H1 (cell line): ENCODE measurements around the gene ME1. TPM values are rescaled to one million over a fixed set of nuclear protein-coding genes. Genes with fewer than 3 reads are reported as not detected.

Experiments
- CTCF ChIA-PET: fragments of 300-600 bp; sonication (Branson Sonifier 250); formaldehyde crosslinking; loops from one replicate; lab custom pipeline; 2021; ENCODE audit not compliant: partially characterized antibody; lab: Charles Lee
- POLR2A ChIA-PET: fragments of 300-600 bp; sonication (Branson Sonifier 250); formaldehyde crosslinking; loops from one replicate; lab custom pipeline; 2021; ENCODE audit warnings: inconsistent platforms; ENCODE audit not compliant: partially characterized antibody; lab: Charles Lee
- DNase-seq, 2 experiments: peaks; one replicate each; pipeline versions ENCODE4 v3.0.0 to v3.0.0-alpha.2; 2010 to 2022; ENCODE audit warnings: low spot score in 2 of 2, low read depth in 1 of 2, mixed read lengths in 1 of 2
- FAIRE-seq: peaks from 2 replicates; lab custom pipeline; 2011; peaks lifted over from hg19 to GRCh38; lab: Jason Lieb, UNC
- H2AFZ ChIP-seq: 2 replicates; pipeline ENCODE4 v1.8.1; 2012; ENCODE audit warnings: low read length, inconsistent platforms
- H2AK5ac ChIP-seq: 2 replicates; pipeline ENCODE4 v1.6.1; 2013; ENCODE audit warnings: low read depth, low read length
- H2BK120ac ChIP-seq: replicated peaks from 2 replicates; pipeline ENCODE3; 2013; ENCODE audit warnings: low read depth, low read length, inconsistent platforms
- H2BK12ac ChIP-seq: 2 replicates; pipeline ENCODE4 v1.6.1; 2013; ENCODE audit warnings: low read depth, low read length
- H2BK15ac ChIP-seq: 2 replicates; pipeline ENCODE4 v1.6.1; 2013; ENCODE audit warnings: low read length
- H2BK20ac ChIP-seq: 2 replicates; pipeline ENCODE4 v1.6.1; 2013; ENCODE audit warnings: low read length
- H2BK5ac ChIP-seq: 2 replicates; pipeline ENCODE4 v1.6.1; 2013; ENCODE audit warnings: low read depth, low read length
- H3K14ac ChIP-seq: 2 replicates; pipeline ENCODE4 v1.6.1; 2013; ENCODE audit warnings: inconsistent platforms; ENCODE audit not compliant: insufficient read length
- H3K18ac ChIP-seq: 2 replicates; pipeline ENCODE4 v1.6.1; 2013; ENCODE audit warnings: low read length; ENCODE audit errors: extremely low read depth
- H3K23ac ChIP-seq: 2 replicates; pipeline ENCODE4 v1.6.1; 2013; ENCODE audit warnings: inconsistent platforms; ENCODE audit not compliant: insufficient read length
- H3K23me2 ChIP-seq: 2 replicates; pipeline ENCODE4 v1.6.1; 2013; ENCODE audit warnings: low read depth, low read length
- H3K27ac ChIP-seq: 2 replicates; pipeline ENCODE4 v1.6.1; 2011; ENCODE audit warnings: low read depth, low read length, inconsistent platforms
- H3K27me3 ChIP-seq, 4 experiments: replicated peaks in 1 of 4; 1 replicate in 1 of 4; 2 replicates in 3 of 4; pipeline versions ENCODE4 v1.6.1 to v1.8.1; 2011 to 2013; ENCODE audit warnings: low read length in 3 of 4, mild to moderate bottlenecking in 3 of 4, inconsistent platforms in 2 of 4, mixed read lengths in 2 of 4, moderate library complexity in 1 of 4; ENCODE audit not compliant: control insufficient read depth in 3 of 4, insufficient read depth in 3 of 4; ENCODE audit errors: extremely low read depth in 1 of 4
- H3K36me3 ChIP-seq, 4 experiments: 2 replicates each; pipeline versions ENCODE4 v1.6.1 to v1.8.1; 2011 to 2013; ENCODE audit warnings: mild to moderate bottlenecking in 4 of 4, low read length in 3 of 4, moderate library complexity in 2 of 4, control low read depth in 1 of 4, inconsistent platforms in 1 of 4; ENCODE audit not compliant: insufficient read depth in 4 of 4, control insufficient read depth in 2 of 4
- H3K4ac ChIP-seq: replicated peaks from 2 replicates; pipeline ENCODE3; 2013; ENCODE audit warnings: low read length, low read depth, mixed read lengths, inconsistent platforms; ENCODE audit not compliant: insufficient read length
- H3K4me1 ChIP-seq, 4 experiments: replicated peaks in 1 of 4; 1 replicate in 1 of 4; 2 replicates in 3 of 4; pipeline versions ENCODE4 v1.6.1 to v1.8.1; 2011 to 2013; ENCODE audit warnings: low read length in 3 of 4, inconsistent platforms in 2 of 4, mixed read lengths in 1 of 4; ENCODE audit not compliant: insufficient read depth in 4 of 4, control insufficient read depth in 3 of 4
- H3K4me2 ChIP-seq, 2 experiments: 2 replicates each; pipeline versions ENCODE4 v1.6.1 to v1.8.1; 2011 to 2013; ENCODE audit warnings: low read depth in 2 of 2, low read length in 2 of 2, control low read depth in 1 of 2, inconsistent platforms in 1 of 2, mild to moderate bottlenecking in 1 of 2; ENCODE audit not compliant: insufficient read depth in 1 of 2
- H3K4me3 ChIP-seq, 4 experiments: fragments of 200-600, 300-600 bp in 1 of 4; sonication (generic), shearing (Covaris generic), sonication (Bioruptor Twin) in 1 of 4; 2 replicates each; pipeline versions ENCODE4 v1.5.1 to v1.8.1; 2011 to 2016; ENCODE audit warnings: low read length in 4 of 4, low read depth in 3 of 4, control low read depth in 2 of 4, inconsistent platforms in 2 of 4, mild to moderate bottlenecking in 2 of 4, mixed read lengths in 1 of 4, moderate library complexity in 1 of 4; ENCODE audit not compliant: insufficient read depth in 2 of 4; ENCODE audit errors: extremely low read depth in 1 of 4
- H3K56ac ChIP-seq: replicated peaks from 2 replicates; pipeline ENCODE3; 2013; ENCODE audit warnings: low read depth, mild to moderate bottlenecking, mixed read lengths, low read length, inconsistent platforms; ENCODE audit not compliant: insufficient read length
- H3K79me1 ChIP-seq: 2 replicates; pipeline ENCODE4 v1.6.1; 2013; ENCODE audit warnings: low read depth, low read length, control low read depth
- H3K79me2 ChIP-seq, 2 experiments: 2 replicates each; pipeline versions ENCODE4 v1.6.1 to v1.8.1; 2012 to 2013; ENCODE audit warnings: low read length in 2 of 2, mild to moderate bottlenecking in 2 of 2, inconsistent platforms in 1 of 2; ENCODE audit not compliant: insufficient read depth in 2 of 2, control insufficient read depth in 1 of 2
- H3K9ac ChIP-seq, 4 experiments: replicated peaks in 1 of 4; 1 replicate in 1 of 4; 2 replicates in 3 of 4; pipeline versions ENCODE4 v1.6.1 to v1.8.1; 2011 to 2013; ENCODE audit warnings: low read depth in 3 of 4, low read length in 3 of 4, control low read depth in 2 of 4, mild to moderate bottlenecking in 2 of 4, moderate library complexity in 2 of 4, inconsistent platforms in 1 of 4; ENCODE audit errors: extremely low read depth in 1 of 4
- H3K9me3 ChIP-seq, 2 experiments: 2 replicates each; pipeline versions ENCODE4 v1.6.1 to v1.8.1; 2012 to 2013; ENCODE audit warnings: mild to moderate bottlenecking in 2 of 2, moderate library complexity in 2 of 2, control low read depth in 1 of 2, inconsistent platforms in 1 of 2, low read depth in 1 of 2, low read length in 1 of 2, mixed read lengths in 1 of 2; ENCODE audit not compliant: insufficient read depth in 2 of 2
- H4K20me1 ChIP-seq, 2 experiments: replicated peaks in 1 of 2; 2 replicates each; pipeline versions ENCODE3 to v1.8.1; 2011 to 2013; ENCODE audit warnings: inconsistent platforms in 2 of 2, low read length in 2 of 2, mild to moderate bottlenecking in 1 of 2; ENCODE audit not compliant: insufficient read depth in 2 of 2, control insufficient read depth in 1 of 2
- H4K5ac ChIP-seq: 2 replicates; pipeline ENCODE4 v1.6.1; 2013; ENCODE audit warnings: low read length, low read depth, mixed read lengths, inconsistent platforms; ENCODE audit not compliant: insufficient read length
- H4K8ac ChIP-seq: 2 replicates; pipeline ENCODE4 v1.8.0; 2013; ENCODE audit warnings: mild to moderate bottlenecking, moderate library complexity, low read length, inconsistent platforms; ENCODE audit not compliant: insufficient read depth; ENCODE audit errors: extremely low read depth
- H4K91ac ChIP-seq: replicated peaks from 2 replicates; pipeline ENCODE3; 2013; ENCODE audit warnings: low read length, mixed read lengths, inconsistent platforms; ENCODE audit not compliant: insufficient read length
- TEAD4 ChIP-seq: IDR thresholded peaks from 2 replicates; pipeline ENCODE4 v1.6.1; 2012; ENCODE audit warnings: low read depth, low read length, inconsistent platforms, mixed read lengths
- WGBS, 2 experiments: shearing (Covaris generic) in 1 of 2; methylation state at CpG; one replicate each; pipeline versions ENCODE4 v1.1.6 to v1.1.7; 2013 to 2015; ENCODE audit warnings: low lambda C conversion rate in 2 of 2, mixed read lengths in 2 of 2, inconsistent platforms in 1 of 2, low coverage in 1 of 2, missing lambda C conversion rate in 1 of 2; ENCODE audit not compliant: insufficient replicate concordance in 2 of 2, insufficient coverage in 1 of 2, insufficient read length in 1 of 2; ENCODE audit errors: extremely low coverage in 1 of 2, missing lambda C conversion rate in 1 of 2; 5-methylcytosine and 5-hydroxymethylcytosine counted together
- polyA plus RNA-seq, 7 experiments: library from polyadenylated mRNA; depleted of rRNA in 3 of 7; stranded (reverse) in 5 of 7; unstranded in 2 of 7; fragments of >200 nt in 5 of 7; fragments of 200-250 nt in 2 of 7; gene quantifications; 1 replicate in 5 of 7; 2 replicates in 1 of 7; 4 replicates in 1 of 7; pipeline versions ENCODE4 v1.2.1 to v1.2.3, GENCODE V29; 2011 to 2013; ENCODE audit warnings: missing spikeins in 2 of 7, mixed read lengths in 2 of 7
- total RNA-seq: library from RNA; stranded (reverse); fragmentation: NEBNext Ultra II Directional; extraction: Animal tissue kit (Norgen Biotek cat#: 25700); gene quantifications from 2 replicates; pipeline ENCODE4 v1.2.1, GENCODE V29; 2021

The ME1 gene
- total and polyA plus RNA-seq, 2 of the 8 experiments (the other 6 are each of a cell fraction or from before 2014, with no cell fraction given), result 1.3 to 3.9 TPM

GRCh38 chr6:83462524-83462923, 31.7 kb upstream of the ME1 start:
- Histone ChIP-seq H3K14ac (no peak overlapping the region), H2BK12ac (no peak overlapping the region), H3K56ac (no peak overlapping the region), H4K20me1 (no peaks in the 10 kb centered on the region), H3K27me3 (peaks cover 0 to 8% (median 3%) of the 10 kb centered on the region in 4 experiments; a peak in 5 of 7 replicates), H3K27ac (no peak overlapping the region), H3K4ac (no peak overlapping the region), H2AFZ (no peak overlapping the region), H3K79me2 (no peaks in the 10 kb centered on the region), H3K4me3 (no peak overlapping the region), H2BK20ac (no peak overlapping the region), H3K4me2 (no peak overlapping the region), H3K36me3 (no peaks in the 10 kb centered on the region), H3K18ac (no peak overlapping the region), H2AK5ac (no peak overlapping the region), H3K79me1 (no peaks in the 10 kb centered on the region; the same call in 1 of the 2 replicates), H2BK120ac (no peak overlapping the region), H4K8ac (no peak overlapping the region), H3K9ac (no peak overlapping the region), H2BK15ac (no peak overlapping the region), H3K23ac (no peak overlapping the region), H3K23me2 (no peaks in the 10 kb centered on the region), H2BK5ac (no peak overlapping the region), H4K5ac (no peak overlapping the region), H3K9me3 (0 out of 4 replicates have a peak, but pooled peaks cover 0 to 3% of the 10 kb centered on the region in 2 experiments), H3K4me1 (no peaks in the 10 kb centered on the region; a peak in 1 of 7 replicates), H4K91ac (no peak overlapping the region)
- 64% methylated on average over 1 of the region's 1 CpG; no CpG with 5 or more reads in 1 of the 2 experiments for WGBS, 2 experiments
- DNase-seq (no peak), FAIRE-seq (peak; percentile 32)
- CTCF ChIA-PET, result interaction anchor here (0.8 to 1.9 kb wide), 3 partner anchors 8 to 50 kb away, joined by 3 to 6 read pairs (median 3); partner anchors contain the start of gene PRSS35
- POLR2A ChIA-PET, result interaction anchor here (0.8 kb wide), 1 partner anchor 12 kb away, joined by 3 read pairs; no protein-coding TSS in a partner anchor
- peak; percentile 90 for TF ChIP-seq TEAD4
